Liver (tissue), 2 donors: Measurements from ENCODE around the gene CCDC179.

Experiments used
- CTCF ChIP-seq: fragments of 150-350 bp; IDR thresholded peaks from 2 replicates; pipeline ENCODE4 v1.5.1; 2017; ENCODE audit warnings: improper control_type of control experiment, low read depth, low read length; ENCODE audit not compliant: missing input control
- YY1 ChIP-seq: IDR thresholded peaks from 2 replicates; pipeline ENCODE4 v1.6.1; 2016; ENCODE audit warnings: antibody characterized with exemption, mild to moderate bottlenecking
- donor health status: healthy.

DNA sequence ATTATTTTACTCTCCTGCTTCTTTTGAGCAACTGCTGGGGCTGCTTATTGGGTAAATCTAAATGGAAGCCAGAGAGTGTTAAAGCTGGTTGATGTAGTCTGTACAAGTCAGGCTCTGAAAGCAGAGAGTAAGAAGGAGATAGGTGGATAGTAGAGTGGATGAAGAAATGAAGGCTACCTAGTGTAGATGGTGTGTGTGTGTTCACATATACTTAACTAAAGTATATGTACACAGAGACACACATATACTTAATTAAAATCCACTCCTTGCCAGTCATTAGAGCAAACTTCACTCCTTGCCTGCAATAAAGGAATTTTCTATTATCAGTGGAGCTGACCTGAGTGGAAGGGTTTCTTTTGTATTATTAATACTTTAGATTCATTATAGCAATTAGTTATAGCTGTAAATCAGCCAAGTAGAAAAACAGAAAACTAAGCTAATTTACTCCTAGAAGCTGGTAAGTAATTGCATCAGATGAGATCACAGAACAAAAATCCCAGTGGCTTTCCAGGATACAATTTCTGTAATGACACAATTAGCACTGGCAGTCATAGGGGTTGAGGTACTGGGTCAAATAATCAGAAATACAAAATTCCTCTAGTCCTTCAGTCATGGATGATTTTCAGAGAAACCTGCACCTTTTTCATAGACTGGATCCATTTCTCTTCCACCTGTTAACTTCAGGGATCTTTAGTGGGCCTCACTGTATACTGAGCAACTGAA lies 40.7 kb upstream of the CCDC179 start:
- TF ChIP-seq CTCF (no peak), YY1 (no peak)
